Measurements from ENCODE around the gene RACGAP1. TPM values are rescaled to one million over a fixed set of nuclear protein-coding genes. Genes with fewer than 3 reads are reported as not detected.

RACGAP1 gene
- total RNA-seq, 2 experiments from 2014 or later, result 3.0 to 3.3 TPM

GRCh38 chr12:50060120-50060468 lies 34.8 kb upstream of the RACGAP1 start:
- intact Hi-C loops (cut with DNase I, micrococcal nuclease), result no loop called here
- Histone ChIP-seq H3K27ac (ENCODE audit: low read depth in 1 of 2, low read length in 2 of 2) (no peak overlapping the region), H3K4me3 (ENCODE audit: low read length) (no peak overlapping the region), H3K27me3 (ENCODE audit: control insufficient read depth in 1 of 2, insufficient read depth in 2 of 2, low read length in 2 of 2) (peaks cover 31 to 32% of the 10 kb centered on the region in 2 experiments), H3K9me3 (ENCODE audit: control insufficient read depth in 1 of 2, insufficient read depth in 1 of 2, low read length in 2 of 2) (no peaks in the 10 kb centered on the region), H3K36me3 (ENCODE audit: insufficient read depth, low read length) (no peaks in the 10 kb centered on the region), H3K4me1 (ENCODE audit: insufficient read depth, low read length) (peaks cover 40% of the 10 kb centered on the region)
- peak overlapping the region; percentile 80 for H3K4me3 Mint-ChIP-seq
- POLR2A ChIA-PET, result interaction anchor here (1.0 kb wide), 1 partner anchor 23 kb away, joined by 3 read pairs; no protein-coding TSS in a partner anchor
- H3K27me3 Mint-ChIP-seq, result peaks cover 43% of the 10 kb centered on the region
- no peak for DNase-seq
- no peaks in the 10 kb centered on the region for H3K36me3 Mint-ChIP-seq (ENCODE audit: low read depth)
- CTCF ChIA-PET, result interaction anchor here (1.6 to 2.5 kb wide), 3 partner anchors 10 to 93 kb away, joined by 6 to 11 read pairs (median 7); no protein-coding TSS in a partner anchor
- TF ChIP-seq CTCF (IDR thresholded peaks at IDR 0.05), result no peak
- no peak for ATAC-seq (ENCODE audit: poor library complexity)
- peak overlapping the region; percentile 2 for H3K27ac Mint-ChIP-seq
- peaks cover 40% of the 10 kb centered on the region for H3K4me1 Mint-ChIP-seq (ENCODE audit: low read depth)
- H3K9me3 Mint-ChIP-seq, result no peaks in the 10 kb centered on the region

- no peaks in the 10 kb centered on the region for H3K36me3 ChIP-seq (ENCODE audit: insufficient read depth, low read length)
- H3K4me3 Mint-ChIP-seq, result peak overlapping the region; percentile 80
- peaks cover 43% of the 10 kb centered on the region for H3K27me3 Mint-ChIP-seq
- peak overlapping the region; percentile 2 for H3K27ac Mint-ChIP-seq
- no peaks in the 10 kb centered on the region for H3K36me3 Mint-ChIP-seq (ENCODE audit: low read depth)
- ATAC-seq (ENCODE audit: poor library complexity) (peak; percentile 38), DNase-seq (peak in 12 of 14 experiments; percentile 15 to 75 (median 54))
- peaks cover 40% of the 10 kb centered on the region for H3K4me1 ChIP-seq (ENCODE audit: insufficient read depth, low read length)
- no peak for TF ChIP-seq CTCF (IDR thresholded peaks at IDR 0.05)
- CTCF ChIA-PET, result interaction anchor here (1.0 to 2.5 kb wide), 4 partner anchors 10 to 93 kb away, joined by 3 to 11 read pairs (median 6); partner anchors contain the start of gene SMARCD1
- H3K27me3 ChIP-seq (ENCODE audit: control insufficient read depth in 1 of 2, insufficient read depth in 2 of 2, low read length in 2 of 2), result peaks cover 31% of the 10 kb centered on the region in 2 experiments
- H3K4me3 ChIP-seq (ENCODE audit: low read length), result no peak overlapping the region
- H3K4me1 Mint-ChIP-seq (ENCODE audit: low read depth), result peaks cover 40% of the 10 kb centered on the region
- POLR2A ChIA-PET, result interaction anchor here (0.8 to 1.0 kb wide), 4 partner anchors 23 to 53 kb away, joined by 3 read pairs; partner anchors contain the start of genes COX14 and SMARCD1
- H3K27ac ChIP-seq (ENCODE audit: low read depth in 1 of 2, low read length in 2 of 2), result no peak overlapping the region
- no peaks in the 10 kb centered on the region for H3K9me3 Mint-ChIP-seq
- intact Hi-C loops (cut with DNase I, micrococcal nuclease), result loop anchor here in 1 of 2 experiments (5.0 kb wide), 1 partner anchor 192 kb away; no protein-coding TSS in a partner anchor
- no peaks in the 10 kb centered on the region for H3K9me3 ChIP-seq (ENCODE audit: control insufficient read depth in 1 of 2, insufficient read depth in 1 of 2, low read length in 2 of 2)
Measured at GRCh38 chr12:50059440-50060119, 34.3 kb upstream of the RACGAP1 start.

- peak overlapping the region; percentile 80 for H3K4me3 Mint-ChIP-seq
- ATAC-seq (ENCODE audit: poor library complexity) (peak; percentile 8), DNase-seq (peak in 2 of 14 experiments; percentile 28 to 30)
- intact Hi-C loops (cut with DNase I, micrococcal nuclease), result loop anchor here in 1 of 2 experiments (5.0 kb wide), 1 partner anchor 192 kb away; no protein-coding TSS in a partner anchor
- no peak for TF ChIP-seq CTCF (IDR thresholded peaks at IDR 0.05)
- Histone ChIP-seq H3K36me3 (ENCODE audit: insufficient read depth, low read length) (no peaks in the 10 kb centered on the region), H3K27me3 (ENCODE audit: control insufficient read depth in 1 of 2, insufficient read depth in 2 of 2, low read length in 2 of 2) (peaks cover 27 to 31% of the 10 kb centered on the region in 2 experiments), H3K4me3 (ENCODE audit: low read length) (no peak overlapping the region), H3K4me1 (ENCODE audit: insufficient read depth, low read length) (peaks cover 40% of the 10 kb centered on the region), H3K27ac (ENCODE audit: low read depth in 1 of 2, low read length in 2 of 2) (no peak overlapping the region), H3K9me3 (ENCODE audit: control insufficient read depth in 1 of 2, insufficient read depth in 1 of 2, low read length in 2 of 2) (no peaks in the 10 kb centered on the region)
- no peaks in the 10 kb centered on the region for H3K36me3 Mint-ChIP-seq (ENCODE audit: low read depth)
- H3K9me3 Mint-ChIP-seq, result no peaks in the 10 kb centered on the region
- CTCF ChIA-PET, result interaction anchor here (1.0 to 2.5 kb wide), 4 partner anchors 11 to 92 kb away, joined by 3 to 11 read pairs (median 6); partner anchors contain the start of gene SMARCD1
- H3K27me3 Mint-ChIP-seq, result peaks cover 45% of the 10 kb centered on the region
- peak overlapping the region; percentile 2 for H3K27ac Mint-ChIP-seq
- peaks cover 40% of the 10 kb centered on the region for H3K4me1 Mint-ChIP-seq (ENCODE audit: low read depth)
- POLR2A ChIA-PET, result interaction anchor here (0.8 to 1.0 kb wide), 4 partner anchors 26 to 92 kb away, joined by 3 read pairs; partner anchors contain the start of genes COX14 and SMARCD1
Measured at GRCh38 chr12:50058743-50059312, 33.5 kb upstream of the RACGAP1 start.

Data from CD4-positive, alpha-beta T cell (primary cell).